ENCODE measurements around the gene UNCX.

DNA sequence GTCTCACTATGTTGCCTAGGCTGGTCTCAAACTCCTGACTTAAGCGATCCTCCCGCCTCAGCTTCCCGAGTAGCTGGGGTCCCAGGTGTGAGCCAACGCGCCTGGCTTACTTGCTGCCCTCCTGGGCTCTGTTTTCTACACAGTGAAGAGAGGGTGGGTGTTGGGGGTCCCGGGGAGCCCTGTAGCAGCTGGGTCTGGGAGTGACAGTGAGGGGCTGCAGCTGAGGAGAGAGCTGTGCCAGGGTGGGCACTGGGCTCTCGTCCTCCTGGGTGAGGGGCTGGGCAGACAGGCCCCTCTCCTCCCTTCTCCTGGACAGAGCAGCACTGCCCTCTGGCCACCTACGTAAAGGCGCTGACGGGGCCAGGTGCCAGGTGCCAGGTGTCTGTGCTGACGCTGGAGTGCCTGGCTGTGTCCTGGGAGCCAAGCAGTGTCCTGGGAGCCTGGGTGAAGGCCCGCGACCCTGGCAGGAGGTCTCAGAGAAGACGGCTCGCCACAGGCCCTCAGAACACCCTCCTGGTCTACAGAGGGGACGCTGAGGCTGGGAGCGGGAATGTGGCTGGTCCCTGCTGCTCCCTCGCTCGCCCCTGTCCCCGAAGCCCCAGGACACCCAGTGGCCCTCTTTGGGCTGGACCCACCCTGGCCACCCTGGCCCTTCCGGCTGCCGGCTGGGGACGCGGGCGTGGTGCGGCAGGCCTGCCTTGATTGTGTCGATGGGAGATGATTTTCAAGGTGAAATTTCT, 35.6 kb downstream of the UNCX start:
- TF ChIP-seq, protein P1, sequence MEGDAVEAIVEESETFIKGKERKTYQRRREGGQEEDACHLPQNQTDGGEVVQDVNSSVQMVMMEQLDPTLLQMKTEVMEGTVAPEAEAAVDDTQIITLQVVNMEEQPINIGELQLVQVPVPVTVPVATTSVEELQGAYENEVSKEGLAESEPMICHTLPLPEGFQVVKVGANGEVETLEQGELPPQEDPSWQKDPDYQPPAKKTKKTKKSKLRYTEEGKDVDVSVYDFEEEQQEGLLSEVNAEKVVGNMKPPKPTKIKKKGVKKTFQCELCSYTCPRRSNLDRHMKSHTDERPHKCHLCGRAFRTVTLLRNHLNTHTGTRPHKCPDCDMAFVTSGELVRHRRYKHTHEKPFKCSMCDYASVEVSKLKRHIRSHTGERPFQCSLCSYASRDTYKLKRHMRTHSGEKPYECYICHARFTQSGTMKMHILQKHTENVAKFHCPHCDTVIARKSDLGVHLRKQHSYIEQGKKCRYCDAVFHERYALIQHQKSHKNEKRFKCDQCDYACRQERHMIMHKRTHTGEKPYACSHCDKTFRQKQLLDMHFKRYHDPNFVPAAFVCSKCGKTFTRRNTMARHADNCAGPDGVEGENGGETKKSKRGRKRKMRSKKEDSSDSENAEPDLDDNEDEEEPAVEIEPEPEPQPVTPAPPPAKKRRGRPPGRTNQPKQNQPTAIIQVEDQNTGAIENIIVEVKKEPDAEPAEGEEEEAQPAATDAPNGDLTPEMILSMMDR (IDR thresholded peaks at IDR 0.05), result no peak
- TF ChIP-seq POLR2A (IDR thresholded peaks at IDR 0.05), result no peak
